Ramos (cell line): Measurements from ENCODE around the gene CARD16.
"Not testable (repeated sequence)": the region's sequence is repeated elsewhere in the genome, so short reads cannot be mapped to it uniquely, and the experiment has no call there.

ENCODE experiments used
- in situ Hi-C: fragments of 300-500 bp; cut with MboI; formaldehyde crosslinking; loops from one replicate; pipeline ENCODE4 v1.14.3; 2022; ENCODE audit warnings: low sequenced_read_pairs; ENCODE audit not compliant: unreplicated experiment

CARD16 gene

DNA sequence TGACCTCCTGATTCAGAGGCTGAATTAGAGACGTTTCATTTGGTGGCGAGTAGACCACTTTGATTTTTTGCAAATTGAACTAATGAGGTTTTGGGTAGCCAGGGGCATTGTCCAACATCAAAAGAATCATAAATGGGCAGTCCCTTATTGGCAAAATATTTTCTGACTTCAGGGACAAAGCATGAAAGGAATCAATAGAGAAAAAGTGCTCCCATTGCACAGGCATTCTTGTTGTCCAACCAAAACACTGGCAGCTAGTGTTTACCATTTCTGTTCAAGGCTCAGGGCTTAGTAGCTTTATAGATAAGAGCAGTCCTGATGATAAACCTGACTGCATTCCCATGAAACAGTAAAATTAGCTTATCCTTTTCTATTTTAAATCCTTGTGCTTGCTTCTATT lies 6.4 kb upstream of the CARD16 start:
- in situ Hi-C loops: no loop called here

- in situ Hi-C loops: no loop called here
These were observed 4.3 kb upstream of the CARD16 start for GRCh38 chr11:105049481-105049880.

GRCh38 chr11:105046898-105047579 lies 1.9 kb upstream of the CARD16 start:
- in situ Hi-C loops: no loop called here

DNA sequence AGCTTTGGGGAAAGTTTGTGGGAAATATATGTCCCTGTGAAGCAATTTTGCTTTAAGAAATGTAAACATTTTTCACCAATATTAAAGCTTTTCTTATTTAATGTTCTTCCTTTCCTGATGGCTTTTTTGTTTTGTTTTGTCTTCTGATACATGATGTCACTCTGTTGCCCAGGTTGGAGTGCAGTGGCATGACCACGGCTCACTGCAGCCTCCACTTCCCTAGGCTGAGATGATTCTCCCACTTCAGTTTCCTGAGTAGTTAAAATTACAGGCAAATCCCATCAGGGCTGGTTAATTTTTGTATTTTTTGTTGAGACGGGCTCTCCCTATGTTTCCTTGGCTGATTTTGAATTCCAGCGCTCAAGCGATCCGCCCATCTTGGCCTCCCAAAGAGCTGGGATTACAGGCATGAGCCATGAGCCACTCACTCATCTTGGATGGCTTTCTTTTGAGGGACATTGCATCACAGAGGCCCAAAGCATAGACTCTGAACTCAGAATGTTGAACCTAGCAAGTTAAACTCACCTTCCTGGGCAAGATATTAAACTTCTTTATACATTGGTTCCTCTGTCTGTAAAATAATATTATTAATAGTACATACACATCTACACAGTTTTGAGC lies 651 bp upstream of the CARD16 start:
- in situ Hi-C loops: no loop called here

DNA sequence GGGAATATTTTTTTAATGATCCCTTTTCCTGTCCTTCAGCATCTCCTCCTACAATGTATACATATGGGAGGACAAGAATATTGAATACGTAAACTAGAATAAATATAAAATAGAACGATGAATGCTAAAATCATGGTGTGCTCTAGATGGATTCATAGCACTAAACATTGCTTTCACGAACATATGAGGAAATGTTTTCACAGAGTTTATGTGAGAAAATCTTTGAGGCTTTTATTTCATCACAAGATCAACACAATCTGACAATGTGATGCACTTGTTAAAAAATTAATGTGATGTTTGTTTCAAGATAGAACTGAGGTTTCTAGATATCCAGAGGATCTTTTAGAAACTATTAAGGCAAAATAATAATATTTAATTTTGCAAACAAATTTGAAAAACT lies 3.0 kb downstream of the CARD16 start:
- in situ Hi-C loops: no loop called here

DNA sequence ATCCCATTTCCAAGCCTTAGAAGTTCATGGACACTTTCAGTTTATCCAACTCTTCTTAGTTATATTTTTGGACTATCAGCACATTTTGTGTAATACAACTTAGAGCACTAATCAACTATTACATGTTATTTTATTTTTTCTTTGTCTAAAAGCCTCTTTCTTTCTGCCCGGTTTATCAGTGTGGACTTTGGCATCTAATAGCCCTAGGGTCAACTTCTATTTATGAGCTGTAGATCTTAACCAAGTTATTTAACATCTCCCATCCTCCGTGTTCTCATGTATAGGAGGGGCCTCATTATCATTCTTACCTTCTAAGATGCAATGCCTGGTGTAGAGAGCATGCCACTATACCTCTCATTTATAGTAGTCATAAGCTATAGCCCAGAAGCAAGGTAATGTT lies 4.4 kb downstream of the CARD16 start:
- in situ Hi-C loops: no loop called here

DNA sequence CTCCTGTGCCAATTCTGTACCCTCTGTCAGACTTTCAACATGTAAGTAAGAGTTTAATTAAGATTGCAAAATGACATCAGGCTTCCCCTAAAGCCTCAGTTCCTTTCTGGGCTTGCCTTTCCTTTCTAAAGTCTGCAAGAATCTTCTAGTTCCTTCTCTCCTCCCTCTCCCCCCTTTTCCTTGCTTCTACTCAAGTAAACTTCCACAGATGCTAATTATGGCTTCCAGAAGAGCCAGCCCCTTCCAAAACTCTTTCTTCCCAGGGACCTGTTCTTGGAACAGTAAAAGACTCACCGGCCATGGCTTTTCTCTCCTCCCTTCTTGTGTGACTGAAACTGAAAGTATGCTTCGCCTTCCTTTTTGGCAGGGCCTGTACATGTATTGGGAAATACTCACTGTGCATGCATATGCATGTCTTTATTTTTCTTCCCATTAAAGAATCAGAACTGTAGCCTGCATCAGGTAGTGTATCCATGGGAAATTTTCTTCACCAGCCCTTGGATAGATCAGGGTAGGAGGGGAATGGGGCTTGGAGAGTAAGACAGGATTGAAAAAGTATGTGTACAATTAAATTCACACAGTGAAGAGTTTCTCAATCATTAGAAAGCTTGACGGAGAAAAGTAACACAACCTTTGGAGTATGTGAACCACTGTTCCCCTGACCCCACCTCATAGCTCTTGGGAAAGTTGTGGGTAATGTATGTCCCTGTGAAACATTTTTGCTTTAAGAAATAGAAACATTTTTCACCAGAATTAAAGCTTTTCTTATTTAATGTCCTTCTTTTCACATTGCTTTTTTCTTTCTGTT lies 10.1 kb downstream of the CARD16 start, which contains the start of gene CASP1:
CASP1 (minus strand) TSS at position 332 of the 808 bp plus-strand sequence; CDS start at position 301, 31 bp downstream.
- in situ Hi-C loops: no loop called here

GRCh38 chr11:105034388-105034787 lies 10.7 kb downstream of the CARD16 start:
- in situ Hi-C loops: not testable (repeated sequence)

GRCh38 chr11:105033781-105034180 lies 11.4 kb downstream of the CARD16 start:
- in situ Hi-C loops: no loop called here

DNA sequence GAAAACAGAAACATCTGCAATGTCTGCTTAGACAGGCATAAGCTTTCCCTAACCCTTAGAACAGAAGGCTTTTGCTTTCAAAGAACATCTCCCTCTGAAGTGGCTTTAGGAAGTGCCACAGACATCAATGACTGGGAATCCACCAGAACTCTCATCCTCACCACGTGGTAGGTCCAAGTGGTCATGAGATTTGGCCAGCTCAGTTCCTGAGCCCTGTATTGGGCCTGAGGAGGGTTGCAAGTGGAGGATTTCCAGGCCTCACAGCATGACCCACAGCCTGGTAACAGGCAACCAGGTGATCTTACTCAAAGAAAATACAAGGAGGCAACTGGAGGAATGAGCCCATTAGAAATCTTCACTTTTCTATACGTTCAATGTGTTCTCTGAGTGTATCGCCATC lies 11.8 kb downstream of the CARD16 start:
- in situ Hi-C loops: no loop called here

DNA sequence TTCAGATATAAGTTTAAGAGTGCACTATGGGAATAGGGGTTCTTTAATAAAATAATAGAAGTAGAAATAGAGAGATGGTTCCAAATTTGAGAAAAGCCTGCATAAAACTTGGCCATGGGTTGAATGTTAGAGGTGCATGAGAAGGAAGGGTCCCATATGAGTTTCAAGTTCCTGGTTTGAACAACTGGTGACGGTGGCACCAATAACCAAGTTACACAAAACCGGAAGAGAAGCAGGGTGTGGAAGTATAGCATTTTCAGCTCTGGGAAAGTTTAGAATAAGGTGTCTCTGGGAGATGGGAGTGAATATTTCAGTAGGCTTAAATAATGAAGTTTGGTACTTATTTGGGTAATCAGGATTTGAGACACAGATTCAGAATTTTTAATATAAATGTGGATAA lies 12.6 kb downstream of the CARD16 start:
- in situ Hi-C loops: no loop called here

- in situ Hi-C loops: no loop called here
These were observed 17.5 kb downstream of the CARD16 start for GRCh38 chr11:105027678-105028077.

GRCh38 chr11:105024394-105024793 lies 20.7 kb downstream of the CARD16 start:
- in situ Hi-C loops: no loop called here

DNA sequence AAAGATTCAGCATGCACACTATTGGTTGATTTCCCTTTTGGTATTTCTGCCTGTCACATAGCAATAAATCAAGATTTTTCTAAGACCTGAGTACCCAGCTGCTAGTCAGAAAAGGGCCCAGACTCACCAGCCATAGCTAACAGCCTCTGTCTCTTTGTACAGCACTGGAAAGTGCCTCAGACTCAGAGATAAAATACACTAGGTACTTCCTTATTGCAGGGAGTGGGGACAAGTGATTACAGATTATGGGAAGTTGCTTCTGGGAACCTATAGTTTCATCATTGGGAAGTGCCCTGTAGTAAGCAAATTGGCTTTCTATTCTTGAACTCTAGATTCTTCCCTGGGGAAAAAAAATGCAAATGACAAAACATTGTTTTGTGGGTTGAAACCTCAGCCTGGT lies 22.1 kb downstream of the CARD16 start, which contains the start of gene CASP5:
CASP5 (minus strand) TSS at position 166 of the 400 bp plus-strand sequence; CDS start at position 134, 32 bp downstream.
- in situ Hi-C loops: no loop called here

DNA sequence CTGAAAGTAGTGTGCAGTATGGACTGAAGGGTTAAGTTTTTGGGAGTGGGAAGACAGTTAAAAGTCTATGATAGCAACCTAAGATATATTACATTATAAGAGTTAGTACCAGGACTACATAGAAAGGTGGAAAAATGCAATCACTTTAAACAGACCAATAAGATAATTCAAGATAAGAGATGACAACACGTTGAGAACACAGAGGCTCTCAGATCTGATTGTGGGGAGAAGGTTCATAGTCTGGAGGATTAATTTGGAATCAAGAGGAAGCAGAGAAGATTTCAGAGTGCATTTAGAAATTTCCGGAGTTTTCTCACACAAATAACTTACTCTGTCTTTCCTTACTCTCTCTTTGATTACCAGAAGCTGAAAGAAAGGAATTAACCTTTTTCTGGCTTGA lies 22.6 kb downstream of the CARD16 start:
- in situ Hi-C loops: no loop called here

DNA sequence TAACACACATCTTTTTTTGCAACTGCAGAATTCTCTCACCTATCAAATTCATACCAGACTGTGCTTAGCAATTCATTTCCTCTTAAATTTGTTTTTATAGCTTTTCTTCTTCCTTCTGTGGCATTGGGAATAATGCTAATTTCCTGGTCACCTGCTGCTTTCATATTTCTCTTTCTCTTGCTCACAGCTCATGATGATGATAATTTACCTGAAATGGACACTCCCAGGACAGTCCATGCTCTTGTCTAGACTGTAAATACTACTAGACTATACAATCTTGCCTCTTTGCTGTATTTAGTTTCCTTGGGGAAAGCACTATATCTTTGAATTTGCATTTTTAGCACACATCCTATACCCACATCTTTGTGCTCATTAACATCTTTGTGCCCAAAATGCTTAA lies 37.7 kb downstream of the CARD16 start:
- in situ Hi-C loops: no loop called here

DNA sequence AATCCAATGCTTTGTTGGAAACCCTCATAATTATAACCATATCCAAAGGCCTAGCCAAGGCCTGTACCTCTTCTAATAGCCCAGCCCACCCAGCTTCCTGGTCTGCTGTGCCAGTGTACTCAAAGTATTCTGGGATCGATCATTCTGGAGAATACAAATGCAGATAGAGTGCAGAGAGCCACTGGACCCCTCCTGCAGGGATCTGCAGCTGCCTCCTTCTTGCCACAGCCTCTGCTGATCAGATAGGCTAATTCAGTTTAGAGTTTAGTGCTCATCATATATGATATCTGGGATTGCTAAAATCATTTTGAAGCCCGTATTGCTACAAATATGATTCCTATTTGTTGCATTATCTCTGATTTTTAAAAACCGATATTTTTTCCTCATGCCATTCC lies 39.7 kb downstream of the CARD16 start:
- in situ Hi-C loops: no loop called here

DNA sequence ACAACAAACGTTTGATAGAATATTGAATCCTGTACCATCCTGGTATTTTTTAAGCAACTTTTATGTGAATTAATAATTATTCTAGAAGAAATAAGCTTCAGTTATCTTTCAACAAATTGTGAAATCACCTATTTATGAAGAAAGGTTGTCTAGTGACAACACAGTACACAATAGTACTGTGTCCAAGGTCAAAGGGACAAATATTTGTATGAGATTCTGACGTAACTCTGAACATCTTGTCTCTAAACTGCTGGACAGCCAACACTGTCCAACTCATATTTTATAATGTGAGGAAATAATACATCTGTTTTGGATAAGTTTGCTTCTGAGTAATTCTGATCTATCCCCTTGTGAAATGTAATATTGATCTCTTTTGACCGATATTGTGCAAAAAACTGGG lies 41.1 kb downstream of the CARD16 start:
- in situ Hi-C loops: no loop called here

DNA sequence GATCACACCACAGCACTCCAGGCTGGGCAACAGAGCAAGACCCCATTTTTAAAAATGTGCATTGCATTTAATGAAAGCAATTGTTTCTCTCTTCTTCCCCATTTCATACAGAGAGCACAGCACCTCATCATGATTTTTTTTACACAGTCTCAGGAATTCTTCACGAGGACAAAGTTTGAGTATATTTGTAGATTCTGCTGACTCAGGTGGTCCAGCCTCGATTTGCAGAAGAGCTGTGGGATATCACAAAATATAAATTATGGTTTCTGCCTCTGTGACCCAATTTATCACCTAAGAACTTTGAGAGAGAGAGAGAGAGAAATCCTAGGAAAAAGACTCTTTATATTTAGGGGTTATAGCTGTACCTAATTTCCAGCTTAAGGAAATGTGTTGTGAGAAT lies 42.0 kb downstream of the CARD16 start:
- in situ Hi-C loops: no loop called here

GRCh38 chr11:105000797-105001196 lies 44.3 kb downstream of the CARD16 start:
- in situ Hi-C loops: no loop called here

- in situ Hi-C loops: no loop called here
These were observed 45.0 kb downstream of the CARD16 start for GRCh38 chr11:105000167-105000566.
